Astrocyte of the cerebellum (primary cell): ENCODE measurements around the gene EPHA3.

Experiments
- DNase-seq: peaks from one replicate; pipeline ENCODE4 v3.0.0-alpha.2; 2011; ENCODE audit warnings: low read depth
- H3K4me3 ChIP-seq: 2 replicates; pipeline ENCODE4 v1.5.1; 2011; ENCODE audit warnings: mild to moderate bottlenecking, low read depth, low read length, moderate library complexity
- in situ Hi-C: cut with HindIII; loops from 2 replicates; pipeline ENCODE4 v1.10.0; 2017; ENCODE audit warnings: low sequenced_read_pairs
- TF ChIP-seq, protein P1 (sequence below): IDR thresholded peaks from 2 replicates; pipeline ENCODE4 v1.5.1; 2012; ENCODE audit warnings: low read length, low read depth, moderate library complexity, mild to moderate bottlenecking; ENCODE audit errors: missing control alignments

EPHA3 gene

DNA sequence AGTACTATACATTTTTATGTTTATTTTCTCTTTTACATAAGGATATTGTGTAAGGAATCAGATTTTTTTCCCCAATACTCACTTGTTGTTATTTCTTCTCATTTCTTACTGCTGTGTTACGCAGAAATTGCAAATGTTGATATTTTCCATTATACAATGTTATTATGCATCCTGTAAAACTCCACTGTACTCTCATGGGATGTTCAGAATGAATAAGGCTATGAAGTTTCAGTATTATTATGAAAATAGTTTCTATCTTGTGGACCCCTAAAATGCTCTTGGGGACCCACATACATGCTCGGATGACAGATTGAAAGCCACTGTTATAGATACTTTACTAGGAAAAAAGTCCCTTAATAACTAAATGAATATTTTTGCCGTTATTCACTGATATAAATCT is 329.4 kb downstream of the EPHA3 start:
- DNase-seq, result no peak
- no peak overlapping the region for H3K4me3 ChIP-seq
- TF ChIP-seq, protein P1, sequence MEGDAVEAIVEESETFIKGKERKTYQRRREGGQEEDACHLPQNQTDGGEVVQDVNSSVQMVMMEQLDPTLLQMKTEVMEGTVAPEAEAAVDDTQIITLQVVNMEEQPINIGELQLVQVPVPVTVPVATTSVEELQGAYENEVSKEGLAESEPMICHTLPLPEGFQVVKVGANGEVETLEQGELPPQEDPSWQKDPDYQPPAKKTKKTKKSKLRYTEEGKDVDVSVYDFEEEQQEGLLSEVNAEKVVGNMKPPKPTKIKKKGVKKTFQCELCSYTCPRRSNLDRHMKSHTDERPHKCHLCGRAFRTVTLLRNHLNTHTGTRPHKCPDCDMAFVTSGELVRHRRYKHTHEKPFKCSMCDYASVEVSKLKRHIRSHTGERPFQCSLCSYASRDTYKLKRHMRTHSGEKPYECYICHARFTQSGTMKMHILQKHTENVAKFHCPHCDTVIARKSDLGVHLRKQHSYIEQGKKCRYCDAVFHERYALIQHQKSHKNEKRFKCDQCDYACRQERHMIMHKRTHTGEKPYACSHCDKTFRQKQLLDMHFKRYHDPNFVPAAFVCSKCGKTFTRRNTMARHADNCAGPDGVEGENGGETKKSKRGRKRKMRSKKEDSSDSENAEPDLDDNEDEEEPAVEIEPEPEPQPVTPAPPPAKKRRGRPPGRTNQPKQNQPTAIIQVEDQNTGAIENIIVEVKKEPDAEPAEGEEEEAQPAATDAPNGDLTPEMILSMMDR, result no peak
- in situ Hi-C loops, result no loop called here

DNA sequence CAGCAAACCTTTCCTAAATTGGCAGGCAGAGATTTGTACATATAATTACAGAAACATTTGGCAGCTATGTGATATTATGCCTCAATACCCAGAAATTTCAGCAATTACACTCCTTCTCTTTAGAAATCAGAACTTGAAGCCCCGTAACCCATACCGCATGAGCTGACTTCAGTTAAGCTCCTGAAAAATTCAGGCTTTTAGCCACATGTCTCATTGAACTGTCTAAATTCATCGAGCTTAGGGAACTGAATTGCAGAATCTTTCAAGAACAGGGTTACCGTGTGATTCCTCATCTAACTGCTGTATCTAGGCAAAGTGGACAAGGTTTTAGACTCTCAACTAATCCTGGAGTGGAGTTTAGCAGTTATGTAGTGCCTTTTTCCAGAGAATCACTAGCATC is 333.0 kb downstream of the EPHA3 start:
- no peak overlapping the region for H3K4me3 ChIP-seq
- TF ChIP-seq, protein P1, result no peak
- in situ Hi-C loops, result no loop called here
- no peak for DNase-seq

DNA sequence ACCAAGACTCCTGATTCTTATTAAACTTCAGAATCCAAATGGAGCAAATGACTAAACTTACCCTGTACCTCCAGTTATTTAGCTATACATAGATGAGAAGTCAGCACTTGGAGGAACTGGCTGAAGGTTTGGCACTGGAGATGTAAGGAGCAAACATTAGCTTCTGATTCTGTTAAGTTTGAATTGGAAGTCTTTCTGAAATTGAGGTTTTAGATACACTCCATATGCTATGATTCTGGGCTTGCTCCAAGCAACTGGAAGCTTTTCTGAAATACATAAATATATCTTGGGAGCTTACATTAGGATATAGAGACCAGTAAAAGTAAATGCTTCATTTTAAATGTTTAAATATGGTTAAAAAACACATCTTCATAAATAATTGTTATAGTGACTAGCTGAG is 333.7 kb downstream of the EPHA3 start:
- in situ Hi-C loops, result no loop called here
- DNase-seq, result no peak
- H3K4me3 ChIP-seq, result no peak overlapping the region
- TF ChIP-seq, protein P1, result no peak

DNA sequence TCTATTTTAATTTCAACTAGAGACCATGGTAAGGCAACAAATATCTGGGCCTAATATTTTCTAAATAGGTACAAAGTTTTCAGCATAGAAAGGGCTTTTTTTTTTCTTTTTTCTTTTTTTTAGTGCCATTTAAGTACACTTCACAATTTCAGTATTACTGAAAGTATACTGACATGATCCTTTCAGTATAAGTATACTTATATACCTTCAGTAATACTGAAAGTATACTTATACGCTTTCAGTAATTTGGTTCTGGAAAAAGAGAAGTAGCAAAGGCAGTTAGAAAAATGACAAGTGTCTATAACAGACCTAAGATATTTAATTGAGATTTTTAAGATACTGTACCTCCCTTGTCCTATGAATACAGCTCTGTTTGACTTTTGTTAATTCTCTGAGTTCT is 339.2 kb downstream of the EPHA3 start:
- in situ Hi-C loops, result no loop called here
- H3K4me3 ChIP-seq, result no peak overlapping the region
- TF ChIP-seq, protein P1, result no peak
- no peak for DNase-seq

DNA sequence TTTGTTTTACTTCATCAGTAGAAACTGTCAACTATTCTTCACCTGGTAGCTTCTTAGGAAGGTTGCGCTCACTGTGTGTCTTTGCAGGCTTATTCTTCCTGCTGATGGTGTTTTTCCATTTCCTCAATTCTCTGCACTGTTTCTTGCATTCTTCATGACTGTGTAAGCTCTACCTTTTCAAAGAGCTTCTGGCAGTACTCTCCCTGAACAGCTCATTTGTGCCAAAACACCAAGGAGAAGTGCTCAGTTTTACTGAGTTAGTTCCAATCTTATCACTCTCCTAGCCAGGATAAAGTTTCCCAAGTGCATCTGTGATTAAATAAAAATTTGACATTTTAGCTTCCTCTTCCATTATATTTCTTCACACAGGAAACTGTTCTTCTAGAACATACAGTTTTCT is 339.8 kb downstream of the EPHA3 start:
- in situ Hi-C loops, result no loop called here
- TF ChIP-seq, protein P1, result no peak
- no peak overlapping the region for H3K4me3 ChIP-seq
- DNase-seq, result no peak

DNA sequence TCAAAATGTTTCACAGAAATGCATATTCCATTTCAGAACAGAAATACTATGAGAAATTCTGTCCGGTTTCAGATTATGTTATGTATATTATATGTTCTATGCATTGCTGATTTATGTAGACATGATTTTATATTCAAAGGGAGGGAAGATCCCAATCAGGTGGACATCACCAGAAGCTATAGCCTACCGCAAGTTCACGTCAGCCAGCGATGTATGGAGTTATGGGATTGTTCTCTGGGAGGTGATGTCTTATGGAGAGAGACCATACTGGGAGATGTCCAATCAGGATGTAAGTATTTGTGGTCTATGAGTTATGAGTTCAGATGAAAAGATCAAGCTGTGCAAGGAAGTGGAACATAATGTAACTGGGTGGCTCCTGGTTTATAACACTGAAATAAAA is 341.7 kb downstream of the EPHA3 start:
- no peak for DNase-seq
- TF ChIP-seq, protein P1, result no peak
- in situ Hi-C loops, result no loop called here
- no peak overlapping the region for H3K4me3 ChIP-seq

DNA sequence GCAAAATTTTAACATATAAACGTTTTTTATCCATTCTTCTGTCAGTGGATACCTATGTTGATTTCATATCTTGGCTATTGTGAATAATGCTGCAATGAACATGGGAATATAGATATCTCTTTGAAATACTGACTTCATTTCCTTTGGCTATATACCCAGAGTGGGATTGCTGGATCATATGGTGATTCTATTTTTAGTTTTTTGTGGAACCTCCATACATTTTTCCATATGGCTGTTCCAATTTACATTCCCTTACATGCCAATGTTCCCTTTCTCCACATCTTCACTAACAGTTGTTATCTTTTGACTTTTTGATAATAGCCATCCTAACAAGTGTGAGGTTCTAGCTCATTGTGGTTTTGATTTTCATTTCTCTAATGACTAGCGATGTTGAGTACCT is 344.6 kb downstream of the EPHA3 start:
- TF ChIP-seq, protein P1, result no peak
- in situ Hi-C loops, result no loop called here
- DNase-seq, result no peak
- no peak overlapping the region for H3K4me3 ChIP-seq
